OCI-LY7 (cell line): ENCODE results near the gene RBPMS2. TPM values are rescaled to one million over a fixed set of nuclear protein-coding genes. Genes with fewer than 3 reads are reported as not detected.

ENCODE experiments used
- BruUV-seq: library from RNA; stranded (reverse); fragments of 400-500 nt; replicated peaks from 2 replicates; lab custom pipeline; 2021; lab: Mats Ljungman, UMichigan
- CTCF ChIA-PET: fragments of 300-600 bp; sonication (Branson Sonifier 250); formaldehyde crosslinking; loops from one replicate; lab custom pipeline; 2022; ENCODE audit warnings: antibody characterized with exemption; ENCODE audit not compliant: unreplicated experiment; lab: Charles Lee
- POLR2A ChIA-PET: fragments of 300-600 bp; sonication (Branson Sonifier 250); formaldehyde crosslinking; loops from one replicate; lab custom pipeline; 2022; ENCODE audit warnings: antibody characterized with exemption; lab: Charles Lee
- DNase-seq: peaks from one replicate; pipeline ENCODE4 v3.0.0-alpha.2; 2015; ENCODE audit warnings: low spot score
- H2AFZ ChIP-seq: fragments of 200-600 bp; sonication (generic), shearing (Covaris generic); 2 replicates; pipeline ENCODE4 v1.6.1; 2014; ENCODE audit warnings: mild to moderate bottlenecking, antibody characterized with exemption, low read length, moderate library complexity
- H3K27ac ChIP-seq: fragments of 200-600 bp; sonication (generic); 2 replicates; pipeline ENCODE4 v1.5.1; 2014; ENCODE audit warnings: mixed run types, low read depth, mild to moderate bottlenecking, moderate library complexity, low read length, inconsistent platforms; ENCODE audit not compliant: poor library complexity, severe bottlenecking
- H3K36me3 ChIP-seq: fragments of 200-600 bp; sonication (generic); 2 replicates; pipeline ENCODE4 v1.6.1; 2014; ENCODE audit warnings: mild to moderate bottlenecking, antibody characterized with exemption, low read length, moderate library complexity, mixed read lengths; ENCODE audit not compliant: insufficient read depth
- H3K4me1 ChIP-seq: fragments of 200-600 bp; sonication (generic); 2 replicates; pipeline ENCODE4 v1.5.1; 2014; ENCODE audit warnings: mild to moderate bottlenecking, low read length; ENCODE audit not compliant: insufficient read depth, poor library complexity, severe bottlenecking
- H3K4me2 ChIP-seq: fragments of 200-600 bp; sonication (generic); 2 replicates; pipeline ENCODE4 v1.6.1; 2014; ENCODE audit warnings: mild to moderate bottlenecking, low read length
- H3K4me3 ChIP-seq: fragments of 200-600 bp; sonication (generic); 2 replicates; pipeline ENCODE4 v1.5.1; 2014; ENCODE audit warnings: mild to moderate bottlenecking, low read depth, low read length; ENCODE audit not compliant: poor library complexity, severe bottlenecking
- H3K79me2 ChIP-seq: fragments of 200-600 bp; sonication (generic); 2 replicates; pipeline ENCODE4 v1.6.1; 2016; ENCODE audit warnings: low read depth, mild to moderate bottlenecking, low read length, moderate library complexity, mixed read lengths; ENCODE audit not compliant: insufficient read depth
- H3K9me2 ChIP-seq: fragments of 200-600 bp; sonication (generic); 2 replicates; pipeline ENCODE4 v1.6.1; 2016; ENCODE audit warnings: mild to moderate bottlenecking, low read length, mixed read lengths; ENCODE audit not compliant: insufficient read depth
- H3K9me3 ChIP-seq: fragments of 200-600 bp; sonication (generic); 2 replicates; pipeline ENCODE4 v1.6.1; 2014; ENCODE audit warnings: mild to moderate bottlenecking, mixed run types, low read length, mixed read lengths
- H4K20me1 ChIP-seq: fragments of 200-600 bp; sonication (generic); 2 replicates; pipeline ENCODE4 v1.6.1; 2014; ENCODE audit warnings: mild to moderate bottlenecking, antibody characterized with exemption, low read length, moderate library complexity, mixed read lengths; ENCODE audit not compliant: insufficient read depth
- CTCF ChIP-seq: fragments of 200-600 bp; sonication (generic); conservative IDR thresholded peaks from 2 replicates; pipeline ENCODE4 v1.5.1; 2014; ENCODE audit warnings: mild to moderate bottlenecking, antibody characterized with exemption, low read length, moderate library complexity, mixed read lengths
- EZH2phosphoT487 ChIP-seq: fragments of 200-600 bp; sonication (generic); IDR thresholded peaks from 2 replicates; pipeline ENCODE4 v1.6.1; 2018; ENCODE audit warnings: low read depth, borderline replicate concordance, mild to moderate bottlenecking, mixed run types, antibody characterized with exemption, low read length, moderate library complexity, mixed read lengths
- intact Hi-C: fragments of 100-400 bp; cut with micrococcal nuclease; formaldehyde crosslinking; loops from one replicate; pipeline ENCODE4 v1.10.0; 2022; ENCODE audit not compliant: unreplicated experiment
- total RNA-seq, 2 experiments: library from RNA; depleted of rRNA in 1 of 2; stranded (reverse); fragments of >200 nt in 1 of 2; shearing (Covaris generic) in 1 of 2; gene quantifications; 2 replicates each; pipeline ENCODE4 v1.2.3, GENCODE V29; 2014 to 2022

Gene RBPMS2
- total RNA-seq, 2 experiments from 2014 or later: not detected

- DNase-seq: no peak
- intact Hi-C loops: no loop called here
- H2AFZ ChIP-seq: no peak overlapping the region
- no peaks in the 10 kb centered on the region for H3K79me2 ChIP-seq
- no TSS peak for BruUV-seq
- no peak overlapping the region for H3K4me2 ChIP-seq
- no peaks in the 10 kb centered on the region for H3K9me2 ChIP-seq
- no peak overlapping the region for H3K27ac ChIP-seq
- POLR2A ChIA-PET: interaction anchor here (0.6 kb wide), 1 partner anchor 217 kb away, joined by 4 read pairs; no protein-coding TSS in a partner anchor
- TF ChIP-seq EZH2phosphoT487: no peak
- H3K4me3 ChIP-seq: no peak overlapping the region
- no peaks in the 10 kb centered on the region for H3K9me3 ChIP-seq
- CTCF ChIA-PET: interaction anchor here (0.6 kb wide), 1 partner anchor 18 kb away, joined by 3 read pairs; no protein-coding TSS in a partner anchor
- H3K4me1 ChIP-seq: no peaks in the 10 kb centered on the region
- no peaks in the 10 kb centered on the region for H3K36me3 ChIP-seq
- H4K20me1 ChIP-seq: no peaks in the 10 kb centered on the region
Observed at GRCh38 chr15:64762546-64762945, 12.8 kb downstream of the RBPMS2 start.

GRCh38 chr15:64761156-64761555, 14.2 kb downstream of the RBPMS2 start:
- Histone ChIP-seq H3K4me1 (no peaks in the 10 kb centered on the region), H3K4me3 (no peak overlapping the region), H3K4me2 (no peak overlapping the region), H3K9me3 (no peaks in the 10 kb centered on the region), H3K27ac (no peak overlapping the region), H3K9me2 (no peaks in the 10 kb centered on the region), H2AFZ (no peak overlapping the region), H3K79me2 (no peaks in the 10 kb centered on the region), H3K36me3 (no peaks in the 10 kb centered on the region), H4K20me1 (no peaks in the 10 kb centered on the region)
- POLR2A ChIA-PET: interaction anchor here (0.7 kb wide), 1 partner anchor 88 kb away, joined by 5 read pairs; no protein-coding TSS in a partner anchor
- no TSS peak for BruUV-seq
- TF ChIP-seq EZH2phosphoT487 (no peak), CTCF (no peak)
- intact Hi-C loops: no loop called here
- DNase-seq: no peak
- CTCF ChIA-PET: no interaction called here

GRCh38 chr15:64760056-64760455, 15.3 kb downstream of the RBPMS2 start:
- intact Hi-C loops: no loop called here
- CTCF ChIA-PET: no interaction called here
- no TSS peak for BruUV-seq
- Histone ChIP-seq H3K4me1 (peaks cover 5% of the 10 kb centered on the region), H4K20me1 (no peaks in the 10 kb centered on the region), H2AFZ (no peak overlapping the region), H3K36me3 (no peaks in the 10 kb centered on the region), H3K9me3 (no peaks in the 10 kb centered on the region), H3K27ac (no peak overlapping the region), H3K4me2 (no peak overlapping the region), H3K9me2 (no peaks in the 10 kb centered on the region), H3K79me2 (no peaks in the 10 kb centered on the region), H3K4me3 (no peak overlapping the region)
- POLR2A ChIA-PET: interaction anchor here (0.9 kb wide), 1 partner anchor 62 kb away, joined by 3 read pairs; no protein-coding TSS in a partner anchor
- DNase-seq: no peak
- TF ChIP-seq CTCF (no peak), EZH2phosphoT487 (no peak)
